CD4-positive, alpha-beta memory T cell (primary cell): Measurements from ENCODE around the gene LYPD6B. TPM values are rescaled to one million over a fixed set of nuclear protein-coding genes. Genes with fewer than 3 reads are reported as not detected.

Experiments
- CTCF ChIA-PET: fragments of 350-600 bp; sonication (Branson Sonifier 250); formaldehyde crosslinking; loops from one replicate; lab custom pipeline; 2021; ENCODE audit warnings: inconsistent platforms; ENCODE audit not compliant: partially characterized antibody; lab: Charles Lee
- POLR2A ChIA-PET: fragments of 350-600 bp; sonication (Branson Sonifier 250); formaldehyde crosslinking; loops from one replicate; lab custom pipeline; 2021; ENCODE audit not compliant: partially characterized antibody; lab: Charles Lee
- DNase-seq, 5 donors: peaks; one replicate each; pipeline versions ENCODE4 v3.0.0 to v3.0.0-alpha.2; 2020 to 2022; ENCODE audit warnings: mixed read lengths in 1 of 5
- H3K27ac ChIP-seq: one replicate; pipeline ENCODE4 v1.7.0; 2013; ENCODE audit warnings: low read depth, low read length
- H3K27me3 ChIP-seq: 2 replicates; pipeline ENCODE4 v1.7.0; 2013; ENCODE audit warnings: mild to moderate bottlenecking, low read length, moderate library complexity; ENCODE audit not compliant: insufficient read depth
- H3K36me3 ChIP-seq: 2 replicates; pipeline ENCODE4 v1.7.0; 2013; ENCODE audit warnings: mild to moderate bottlenecking, low read length, moderate library complexity; ENCODE audit not compliant: insufficient read depth
- H3K4me1 ChIP-seq: 2 replicates; pipeline ENCODE4 v1.7.0; 2013; ENCODE audit warnings: mild to moderate bottlenecking, low read length, moderate library complexity; ENCODE audit not compliant: insufficient read depth
- H3K4me3 ChIP-seq, 2 donors: one replicate each; pipeline ENCODE4 v1.7.0; 2013; ENCODE audit warnings: low read length in 2 of 2, mild to moderate bottlenecking in 1 of 2
- H3K9me3 ChIP-seq, 2 donors: one replicate each; pipeline ENCODE4 v1.7.0; 2013; ENCODE audit warnings: low read length in 2 of 2, control low read depth in 1 of 2; ENCODE audit not compliant: control insufficient read depth in 1 of 2
- H3K27ac Mint-ChIP-seq, 7 donors: one replicate each; pipeline ENCODE4 v1.8.0; 2020 to 2021; ENCODE audit warnings: mixed read lengths in 7 of 7, mild to moderate bottlenecking in 6 of 7, inconsistent platforms in 3 of 7, moderate library complexity in 3 of 7
- H3K27me3 Mint-ChIP-seq, 2 donors: one replicate each; pipeline ENCODE4 v1.8.0; 2020 to 2021; ENCODE audit warnings: mixed read lengths in 2 of 2
- H3K36me3 Mint-ChIP-seq, 2 donors: one replicate each; pipeline ENCODE4 v1.8.0; 2020 to 2021; ENCODE audit warnings: mixed read lengths in 2 of 2, inconsistent platforms in 1 of 2, mild to moderate bottlenecking in 1 of 2
- H3K4me1 Mint-ChIP-seq, 4 donors: one replicate each; pipeline ENCODE4 v1.8.0; 2020 to 2021; ENCODE audit warnings: mixed read lengths in 4 of 4, mild to moderate bottlenecking in 1 of 4
- H3K4me3 Mint-ChIP-seq, 8 donors: one replicate each; pipeline ENCODE4 v1.8.0; 2020 to 2021; ENCODE audit warnings: mixed read lengths in 8 of 8, mild to moderate bottlenecking in 7 of 8, moderate library complexity in 6 of 8, inconsistent platforms in 3 of 8
- H3K9me3 Mint-ChIP-seq, 8 donors: one replicate each; pipeline ENCODE4 v1.8.0; 2020 to 2021; ENCODE audit warnings: mixed read lengths in 8 of 8, mild to moderate bottlenecking in 5 of 8, inconsistent platforms in 3 of 8, moderate library complexity in 1 of 8
- intact Hi-C: fragments of 100-400 bp; cut with micrococcal nuclease; formaldehyde crosslinking; loops from one replicate; pipeline ENCODE4 v1.15.1; 2023
- polyA plus RNA-seq, 2 donors: library from polyadenylated mRNA; unstranded; fragments of 300-500 nt; fragmentation: Illumina TruSeq; gene quantifications; one replicate each; pipeline ENCODE4 v1.2.3, GENCODE V29; 2021
- total RNA-seq, 2 experiments: library from RNA; stranded (reverse); gene quantifications; one replicate each; pipeline ENCODE4 v1.2.3, GENCODE V29; 2021

LYPD6B gene
- total and polyA plus RNA-seq, 4 experiments from 2014 or later: not detected

- H3K9me3 ChIP-seq: no peaks in the 10 kb centered on the region
- Mint-ChIP-seq H3K4me3 (no peak overlapping the region), H3K27ac (no peak overlapping the region), H3K4me1 (peaks cover 0 to 1% (median 0%) of the 10 kb centered on the region in 4 donors), H3K9me3 (no peaks in the 10 kb centered on the region), H3K27me3 (peaks cover 6 to 11% of the 10 kb centered on the region in 2 donors), H3K36me3 (no peaks in the 10 kb centered on the region)
- intact Hi-C loops: no loop called here
- no peak for DNase-seq
- H3K27ac ChIP-seq: no peak overlapping the region
- ChIA-PET POLR2A (no interaction called here), CTCF (no interaction called here)
- no peaks in the 10 kb centered on the region for H3K4me1 ChIP-seq
- H3K36me3 ChIP-seq: no peaks in the 10 kb centered on the region
- no peak overlapping the region for H3K4me3 ChIP-seq
- H3K27me3 ChIP-seq: no peaks in the 10 kb centered on the region
These were observed 60.2 kb downstream of the LYPD6B start for GRCh38 chr2:149098701-149099100.

GRCh38 chr2:149099298-149099697 is 60.8 kb downstream of the LYPD6B start:
- H3K9me3 Mint-ChIP-seq: no peaks in the 10 kb centered on the region
- H3K27ac ChIP-seq: no peak overlapping the region
- ChIA-PET POLR2A (no interaction called here), CTCF (no interaction called here)
- no peaks in the 10 kb centered on the region for H3K27me3 ChIP-seq
- no peaks in the 10 kb centered on the region for H3K4me1 ChIP-seq
- H3K36me3 ChIP-seq: no peaks in the 10 kb centered on the region
- H3K27me3 Mint-ChIP-seq: peaks cover 6 to 11% of the 10 kb centered on the region in 2 donors
- H3K4me1 Mint-ChIP-seq: peaks cover 0 to 1% (median 0%) of the 10 kb centered on the region in 4 donors
- intact Hi-C loops: no loop called here
- no peak overlapping the region for H3K4me3 ChIP-seq
- no peak overlapping the region for H3K27ac Mint-ChIP-seq
- no peaks in the 10 kb centered on the region for H3K36me3 Mint-ChIP-seq
- no peak for DNase-seq
- H3K4me3 Mint-ChIP-seq: no peak overlapping the region
- H3K9me3 ChIP-seq: no peaks in the 10 kb centered on the region

GRCh38 chr2:149100739-149101699 is 62.5 kb downstream of the LYPD6B start:
- Mint-ChIP-seq H3K27ac (no peak overlapping the region), H3K4me1 (peaks cover 0 to 1% (median 0%) of the 10 kb centered on the region in 4 donors), H3K36me3 (no peaks in the 10 kb centered on the region), H3K4me3 (no peak overlapping the region), H3K9me3 (peaks cover 0 to 9% (median 5%) of the 10 kb centered on the region in 8 donors), H3K27me3 (peaks cover 3 to 4% of the 10 kb centered on the region in 2 donors)
- DNase-seq: no peak
- CTCF ChIA-PET: no interaction called here
- Histone ChIP-seq H3K27ac (no peak overlapping the region), H3K36me3 (no peaks in the 10 kb centered on the region), H3K4me3 (no peak overlapping the region), H3K9me3 (no peaks in the 10 kb centered on the region), H3K27me3 (no peaks in the 10 kb centered on the region), H3K4me1 (no peaks in the 10 kb centered on the region)
- intact Hi-C loops: no loop called here
- POLR2A ChIA-PET: no interaction called here

- H3K36me3 Mint-ChIP-seq: no peaks in the 10 kb centered on the region
- H3K4me3 ChIP-seq: no peak overlapping the region
- peaks cover 0 to 13% (median 9%) of the 10 kb centered on the region in 8 donors for H3K9me3 Mint-ChIP-seq
- no peak overlapping the region for H3K27ac Mint-ChIP-seq
- ChIA-PET CTCF (no interaction called here), POLR2A (no interaction called here)
- H3K4me3 Mint-ChIP-seq: no peak overlapping the region
- no peaks in the 10 kb centered on the region for H3K27me3 ChIP-seq
- peaks cover 0 to 1% (median 0%) of the 10 kb centered on the region in 4 donors for H3K4me1 Mint-ChIP-seq
- no peaks in the 10 kb centered on the region for H3K4me1 ChIP-seq
- no peak overlapping the region for H3K27ac ChIP-seq
- intact Hi-C loops: no loop called here
- H3K27me3 Mint-ChIP-seq: peaks cover 1 to 2% of the 10 kb centered on the region in 2 donors
- H3K36me3 ChIP-seq: no peaks in the 10 kb centered on the region
- DNase-seq: no peak
- no peaks in the 10 kb centered on the region for H3K9me3 ChIP-seq
These were observed 63.3 kb downstream of the LYPD6B start for GRCh38 chr2:149101818-149102217.

GRCh38 chr2:149103081-149103620 is 64.7 kb downstream of the LYPD6B start:
- CTCF ChIA-PET: no interaction called here

GRCh38 chr2:149104221-149104620 is 65.7 kb downstream of the LYPD6B start:
- H3K27me3 ChIP-seq: no peaks in the 10 kb centered on the region
- no peak overlapping the region for H3K4me3 ChIP-seq
- H3K27me3 Mint-ChIP-seq: peaks cover 2 to 3% of the 10 kb centered on the region in 2 donors
- H3K4me1 ChIP-seq: no peaks in the 10 kb centered on the region
- H3K36me3 Mint-ChIP-seq: no peaks in the 10 kb centered on the region
- ChIA-PET POLR2A (no interaction called here), CTCF (no interaction called here)
- H3K4me3 Mint-ChIP-seq: no peak overlapping the region
- DNase-seq: no peak
- H3K27ac Mint-ChIP-seq: no peak overlapping the region
- intact Hi-C loops: no loop called here
- H3K27ac ChIP-seq: no peak overlapping the region
- H3K4me1 Mint-ChIP-seq: peaks cover 0 to 1% (median 0%) of the 10 kb centered on the region in 4 donors
- H3K9me3 Mint-ChIP-seq: peaks cover 0 to 24% (median 17%) of the 10 kb centered on the region in 8 donors
- no peaks in the 10 kb centered on the region for H3K9me3 ChIP-seq
- H3K36me3 ChIP-seq: no peaks in the 10 kb centered on the region

More at GRCh38 chr2:149103081-149103620, 64.7 kb downstream of the LYPD6B start:
- peaks cover 2 to 3% of the 10 kb centered on the region in 2 donors for H3K27me3 Mint-ChIP-seq
- no peak overlapping the region for H3K27ac ChIP-seq
- no peak overlapping the region for H3K4me3 Mint-ChIP-seq
- H3K9me3 Mint-ChIP-seq: peaks cover 0 to 18% (median 15%) of the 10 kb centered on the region in 8 donors
- no peak for DNase-seq
- H3K36me3 ChIP-seq: no peaks in the 10 kb centered on the region
- POLR2A ChIA-PET: no interaction called here
- no peaks in the 10 kb centered on the region for H3K36me3 Mint-ChIP-seq
- H3K27me3 ChIP-seq: no peaks in the 10 kb centered on the region
- H3K27ac Mint-ChIP-seq: no peak overlapping the region
- H3K9me3 ChIP-seq: no peaks in the 10 kb centered on the region
- intact Hi-C loops: no loop called here
- no peak overlapping the region for H3K4me3 ChIP-seq
- no peaks in the 10 kb centered on the region for H3K4me1 ChIP-seq
- peaks cover 0 to 1% (median 0%) of the 10 kb centered on the region in 4 donors for H3K4me1 Mint-ChIP-seq

- H3K9me3 Mint-ChIP-seq: peaks cover 0 to 20% (median 12%) of the 10 kb centered on the region in 8 donors
- H3K36me3 Mint-ChIP-seq: no peaks in the 10 kb centered on the region
- no peaks in the 10 kb centered on the region for H3K4me1 Mint-ChIP-seq
- peaks cover 6 to 18% of the 10 kb centered on the region in 2 donors for H3K27me3 Mint-ChIP-seq
- CTCF ChIA-PET: no interaction called here
- Histone ChIP-seq H3K4me1 (no peaks in the 10 kb centered on the region), H3K9me3 (no peaks in the 10 kb centered on the region), H3K4me3 (no peak overlapping the region), H3K27ac (no peak overlapping the region), H3K27me3 (no peaks in the 10 kb centered on the region), H3K36me3 (no peaks in the 10 kb centered on the region)
- no peak overlapping the region for H3K4me3 Mint-ChIP-seq
- no peak for DNase-seq
- intact Hi-C loops: no loop called here
- POLR2A ChIA-PET: no interaction called here
- H3K27ac Mint-ChIP-seq: no peak overlapping the region
These were observed 73.6 kb downstream of the LYPD6B start for GRCh38 chr2:149112068-149112467.
